Pancreas (tissue), 10 donors: ENCODE data around the gene SPNS2. TPM values are rescaled to one million over a fixed set of nuclear protein-coding genes. Genes with fewer than 3 reads are reported as not detected.

Experiments
- ATAC-seq, 4 donors: fragments of 200-7000 bp; cut with Tn5 transposase; one replicate each; pipeline versions ENCODE4 v1.8.0 to v1.9.1; 2020; ENCODE audit warnings: mild to moderate bottlenecking in 4 of 4, moderate library complexity in 4 of 4
- DNase-seq, 6 donors: peaks; one replicate each; pipeline ENCODE4 v3.0.0-alpha.2; 2020
- FAIRE-seq: peaks from 2 replicates; lab custom pipeline; 2012; peaks lifted over from hg19 to GRCh38; lab: Jason Lieb, UNC
- H3K27ac ChIP-seq, 4 donors: fragments of 200-600 bp; sonication (generic); 1 replicate in 3 of 4; 2 replicates in 1 of 4; pipeline versions ENCODE4 v1.5.0 to v1.8.0; 2020
- H3K27me3 ChIP-seq, 4 donors: fragments of 200-600 bp; one replicate each; pipeline ENCODE4 v1.8.0; 2021
- H3K36me3 ChIP-seq, 3 donors: fragments of 200-600 bp; sonication (generic) in 1 of 3; one replicate each; pipeline versions ENCODE4 v1.5.0 to v1.8.0; 2020 to 2021
- H3K4me1 ChIP-seq, 3 donors: fragments of 200-600 bp; one replicate each; pipeline ENCODE4 v1.8.0; 2021
- H3K4me3 ChIP-seq, 4 donors: fragments of 200-600 bp; sonication (generic) in 2 of 4; one replicate each; pipeline versions ENCODE4 v1.5.0 to v1.8.0; 2020 to 2021
- H3K9me3 ChIP-seq, 4 donors: fragments of 200-600 bp; one replicate each; pipeline ENCODE4 v1.8.0; 2021
- CTCF ChIP-seq, 4 donors: fragments of 200-600 bp; sonication (generic) in 3 of 4; IDR thresholded peaks; one replicate each; pipeline versions ENCODE4 v1.5.0 to v1.8.0; 2021; ENCODE audit warnings: antibody characterized with exemption in 4 of 4
- WGBS, 2 donors: extraction: QIAGEN DNeasy Blood & Tissue Kit; methylation state at CpG; one replicate each; pipeline ENCODE4 v1.1.7; 2013; 5-methylcytosine and 5-hydroxymethylcytosine counted together
- intact Hi-C, 3 donors: fragments of 100-400 bp; cut with DNase I; formaldehyde crosslinking; loops; one replicate each; pipeline versions ENCODE4 v1.11.1 to v1.14.2; 2022
- polyA plus RNA-seq, 2 donors: library from polyadenylated mRNA; stranded (reverse); fragments of 200-250 nt; gene quantifications; one replicate each; pipeline ENCODE4 v1.2.3, GENCODE V29; 2013
- total RNA-seq, 6 donors: library from RNA; stranded (reverse); fragmentation: NEBNext Ultra II Directional in 4 of 6; extraction: Animal tissue kit (Norgen Biotek cat#: 25700) in 4 of 6; gene quantifications; one replicate each; pipeline versions ENCODE4 v1.2.1 to v1.2.4, GENCODE V29; 2021 to 2023
- donor health status: healthy with polysubstance abuse.
- donor health status: DM: no; HTN: no; CAD: no; lungs with moderate emphysema.
- donor health status: DM: no; HTN: no; CAD: no.
- donor health status: control.
- donor health status: control.
- donor health status: Bipolar disorder and iron deficiency.
- donor health status: DM: yes; HTN: yes; CAD: no.
- donor health status: DM: no; HTN: no; CAD: no.
- donor health status: DM: no; HTN: no; CAD: no.
- donor health status: DM: yes; HTN: yes; CAD: no.

The SPNS2 gene
- total and polyA plus RNA-seq, 8 donors = 7.6 to 51.7 (median 20.8) TPM

GRCh38 chr17:4559139-4559791 is 60.6 kb downstream of the SPNS2 start:
- peak; percentile 9 to 19 (median 14) for ATAC-seq
- Histone ChIP-seq H3K4me3 (peak overlapping the region; percentile 10 to 59 (median 50)), H3K36me3 (no peaks in the 10 kb centered on the region), H3K9me3 (no peaks in the 10 kb centered on the region), H3K4me1 (peaks cover 15 to 27% (median 18%) of the 10 kb centered on the region in 3 donors), H3K27me3 (no peaks in the 10 kb centered on the region), H3K27ac (peak overlapping the region in 3 of 4 donors; percentile 68 to 85 (median 74))
- DNase-seq = peak in 4 of 6 donors; percentile 41 to 87 (median 61)
- intact Hi-C loops = no loop called here
- TF ChIP-seq CTCF (IDR thresholded peaks at IDR 0.05) = no peak
- 18 to 24% methylated on average over 17 of the region's 17 CpGs for WGBS, 2 donors
- no peak for FAIRE-seq

- H3K9me3 ChIP-seq = no peaks in the 10 kb centered on the region
- H3K4me3 ChIP-seq = peak overlapping the region; percentile 10 to 59 (median 50)
- H3K27ac ChIP-seq = peak overlapping the region; percentile 49 to 85 (median 71)
- DNase-seq (peak in 2 of 6 donors; percentile 41 to 60), ATAC-seq (peak; percentile 4 to 31 (median 6)), FAIRE-seq (no peak)
- peaks cover 13 to 22% (median 17%) of the 10 kb centered on the region in 3 donors for H3K4me1 ChIP-seq
- H3K36me3 ChIP-seq = no peaks in the 10 kb centered on the region
- 17 to 31% methylated on average over 5 of the region's 5 CpGs for WGBS, 2 donors
- H3K27me3 ChIP-seq = no peaks in the 10 kb centered on the region
- no peak for TF ChIP-seq CTCF (IDR thresholded peaks at IDR 0.05)
- intact Hi-C loops = no loop called here
Observed at GRCh38 chr17:4559966-4560365, 61.3 kb downstream of the SPNS2 start.

- H3K36me3 ChIP-seq = no peaks in the 10 kb centered on the region
- FAIRE-seq = no peak
- intact Hi-C loops = no loop called here
- peaks cover 13 to 22% (median 17%) of the 10 kb centered on the region in 3 donors for H3K4me1 ChIP-seq
- H3K27ac ChIP-seq = peak within 1 kb of the TSS; percentile 49 to 85 (median 71)
- no peaks in the 10 kb centered on the region for H3K27me3 ChIP-seq
- H3K4me3 ChIP-seq = peak within 1 kb of the TSS; percentile 10 to 59 (median 50)
- H3K9me3 ChIP-seq = no peaks in the 10 kb centered on the region
- DNase-seq = peak; percentile 93 to 98 (median 94)
- peak; percentile 91 to 93 (median 91) for ATAC-seq
- WGBS, 2 donors = 16 to 21% methylated on average over 12 of the region's 12 CpGs
- TF ChIP-seq CTCF (IDR thresholded peaks at IDR 0.05) = no peak
Observed at GRCh38 chr17:4560421-4560820, 61.7 kb downstream of the SPNS2 start, which contains the start of gene GGT6. Gene GGT6 (minus strand): TSS chr17:4560577. CDS start chr17:4560521, 56 bp downstream.

- TF ChIP-seq CTCF (IDR thresholded peaks at IDR 0.05) = no peak
- DNase-seq = peak in 2 of 6 donors; percentile 35 to 49
- Histone ChIP-seq H3K4me1 (peaks cover 13 to 19% (median 17%) of the 10 kb centered on the region in 3 donors), H3K9me3 (no peaks in the 10 kb centered on the region), H3K27ac (peak overlapping the region; percentile 49 to 85 (median 71)), H3K36me3 (no peaks in the 10 kb centered on the region), H3K27me3 (no peaks in the 10 kb centered on the region), H3K4me3 (peak overlapping the region in 2 of 4 donors; percentile 49 to 59)
- intact Hi-C loops = no loop called here
- FAIRE-seq = no peak
- peak; percentile 6 to 18 (median 10) for ATAC-seq
- 30 to 39% methylated on average over 11 of the region's 11 CpGs for WGBS, 2 donors
Observed at GRCh38 chr17:4560837-4561256, 62.2 kb downstream of the SPNS2 start.
